OCI-LY7 (cell line): Measurements from ENCODE around the gene GJC2. TPM values are rescaled to one million over a fixed set of nuclear protein-coding genes. Genes with fewer than 3 reads are reported as not detected.

Source experiments
- BruUV-seq: library from RNA; stranded (reverse); fragments of 400-500 nt; replicated peaks from 2 replicates; lab custom pipeline; 2021; lab: Mats Ljungman, UMichigan
- CTCF ChIA-PET: fragments of 300-600 bp; sonication (Branson Sonifier 250); formaldehyde crosslinking; loops from one replicate; lab custom pipeline; 2022; ENCODE audit warnings: antibody characterized with exemption; ENCODE audit not compliant: unreplicated experiment; lab: Charles Lee
- POLR2A ChIA-PET: fragments of 300-600 bp; sonication (Branson Sonifier 250); formaldehyde crosslinking; loops from one replicate; lab custom pipeline; 2022; ENCODE audit warnings: antibody characterized with exemption; lab: Charles Lee
- DNase-seq: peaks from one replicate; pipeline ENCODE4 v3.0.0-alpha.2; 2015; ENCODE audit warnings: low spot score
- H2AFZ ChIP-seq: fragments of 200-600 bp; sonication (generic), shearing (Covaris generic); 2 replicates; pipeline ENCODE4 v1.6.1; 2014; ENCODE audit warnings: mild to moderate bottlenecking, antibody characterized with exemption, low read length, moderate library complexity
- H3K27ac ChIP-seq: fragments of 200-600 bp; sonication (generic); 2 replicates; pipeline ENCODE4 v1.5.1; 2014; ENCODE audit warnings: mixed run types, low read depth, mild to moderate bottlenecking, moderate library complexity, low read length, inconsistent platforms; ENCODE audit not compliant: poor library complexity, severe bottlenecking
- H3K36me3 ChIP-seq: fragments of 200-600 bp; sonication (generic); 2 replicates; pipeline ENCODE4 v1.6.1; 2014; ENCODE audit warnings: mild to moderate bottlenecking, antibody characterized with exemption, low read length, moderate library complexity, mixed read lengths; ENCODE audit not compliant: insufficient read depth
- H3K4me1 ChIP-seq: fragments of 200-600 bp; sonication (generic); 2 replicates; pipeline ENCODE4 v1.5.1; 2014; ENCODE audit warnings: mild to moderate bottlenecking, low read length; ENCODE audit not compliant: insufficient read depth, poor library complexity, severe bottlenecking
- H3K4me2 ChIP-seq: fragments of 200-600 bp; sonication (generic); 2 replicates; pipeline ENCODE4 v1.6.1; 2014; ENCODE audit warnings: mild to moderate bottlenecking, low read length
- H3K4me3 ChIP-seq: fragments of 200-600 bp; sonication (generic); 2 replicates; pipeline ENCODE4 v1.5.1; 2014; ENCODE audit warnings: mild to moderate bottlenecking, low read depth, low read length; ENCODE audit not compliant: poor library complexity, severe bottlenecking
- H3K79me2 ChIP-seq: fragments of 200-600 bp; sonication (generic); 2 replicates; pipeline ENCODE4 v1.6.1; 2016; ENCODE audit warnings: low read depth, mild to moderate bottlenecking, low read length, moderate library complexity, mixed read lengths; ENCODE audit not compliant: insufficient read depth
- H3K9me2 ChIP-seq: fragments of 200-600 bp; sonication (generic); 2 replicates; pipeline ENCODE4 v1.6.1; 2016; ENCODE audit warnings: mild to moderate bottlenecking, low read length, mixed read lengths; ENCODE audit not compliant: insufficient read depth
- H3K9me3 ChIP-seq: fragments of 200-600 bp; sonication (generic); 2 replicates; pipeline ENCODE4 v1.6.1; 2014; ENCODE audit warnings: mild to moderate bottlenecking, mixed run types, low read length, mixed read lengths
- H4K20me1 ChIP-seq: fragments of 200-600 bp; sonication (generic); 2 replicates; pipeline ENCODE4 v1.6.1; 2014; ENCODE audit warnings: mild to moderate bottlenecking, antibody characterized with exemption, low read length, moderate library complexity, mixed read lengths; ENCODE audit not compliant: insufficient read depth
- CTCF ChIP-seq: fragments of 200-600 bp; sonication (generic); conservative IDR thresholded peaks from 2 replicates; pipeline ENCODE4 v1.5.1; 2014; ENCODE audit warnings: mild to moderate bottlenecking, antibody characterized with exemption, low read length, moderate library complexity, mixed read lengths
- EZH2phosphoT487 ChIP-seq: fragments of 200-600 bp; sonication (generic); IDR thresholded peaks from 2 replicates; pipeline ENCODE4 v1.6.1; 2018; ENCODE audit warnings: low read depth, borderline replicate concordance, mild to moderate bottlenecking, mixed run types, antibody characterized with exemption, low read length, moderate library complexity, mixed read lengths
- intact Hi-C: fragments of 100-400 bp; cut with micrococcal nuclease; formaldehyde crosslinking; loops from one replicate; pipeline ENCODE4 v1.10.0; 2022; ENCODE audit not compliant: unreplicated experiment
- total RNA-seq, 2 experiments: library from RNA; depleted of rRNA in 1 of 2; stranded (reverse); fragments of >200 nt in 1 of 2; shearing (Covaris generic) in 1 of 2; gene quantifications; 2 replicates each; pipeline ENCODE4 v1.2.3, GENCODE V29; 2014 to 2022

GJC2 gene
- total RNA-seq, 2 experiments from 2014 or later = 0.22 to 0.80 TPM

- no peaks in the 10 kb centered on the region for H3K4me1 ChIP-seq
- intact Hi-C loops = no loop called here
Measured at GRCh38 chr1:228154670-228155571, 5.2 kb downstream of the GJC2 start.

GRCh38 chr1:228155596-228156514 is 6.1 kb downstream of the GJC2 start:
- intact Hi-C loops = no loop called here
- no TSS peak for BruUV-seq
- DNase-seq = no peak
- no peaks in the 10 kb centered on the region for H3K36me3 ChIP-seq
- H3K9me3 ChIP-seq = no peaks in the 10 kb centered on the region
- no peak overlapping the region for H2AFZ ChIP-seq
- ChIA-PET CTCF (no interaction called here), POLR2A (interaction anchor here (0.5 to 1.5 kb wide), 3 partner anchors 13 to 605 kb away, joined by 3 to 4 read pairs (median 4); no protein-coding TSS in a partner anchor)
- H3K79me2 ChIP-seq = no peaks in the 10 kb centered on the region
- no peak overlapping the region for H3K4me2 ChIP-seq
- no peak for TF ChIP-seq EZH2phosphoT487
- TF ChIP-seq CTCF = no peak
- H4K20me1 ChIP-seq = no peaks in the 10 kb centered on the region
- no peak overlapping the region for H3K27ac ChIP-seq
- no peak overlapping the region for H3K4me3 ChIP-seq
- H3K4me1 ChIP-seq = no peaks in the 10 kb centered on the region
- H3K9me2 ChIP-seq = no peaks in the 10 kb centered on the region

More at GRCh38 chr1:228154670-228155571, 5.2 kb downstream of the GJC2 start:
- Histone ChIP-seq H3K79me2 (no peaks in the 10 kb centered on the region), H2AFZ (no peak overlapping the region), H3K4me3 (no peak overlapping the region), H4K20me1 (no peaks in the 10 kb centered on the region), H3K4me2 (no peak overlapping the region), H3K27ac (no peak overlapping the region), H3K9me2 (no peaks in the 10 kb centered on the region), H3K36me3 (peaks cover 4% of the 10 kb centered on the region; the same call in 1 of the 2 replicates), H3K9me3 (no peaks in the 10 kb centered on the region)
- TF ChIP-seq EZH2phosphoT487 (no peak), CTCF (no peak)
- DNase-seq = no peak
- BruUV-seq = no TSS peak
- ChIA-PET POLR2A (interaction anchor here (1.7 kb wide), 1 partner anchor 11 kb away, joined by 5 read pairs; no protein-coding TSS in a partner anchor), CTCF (no interaction called here)
